Endothelial cell of umbilical vein (primary cell): ENCODE measurements around the gene ADD2. TPM values are rescaled to one million over a fixed set of nuclear protein-coding genes. Genes with fewer than 3 reads are reported as not detected.
"Not testable (repeated sequence)": the region's sequence is repeated elsewhere in the genome, so short reads cannot be mapped to it uniquely, and the experiment has no call there.

Experiments
- BruUV-seq: library from RNA; stranded (reverse); fragments of 400-500 nt; replicated peaks from 2 replicates; lab custom pipeline; 2021; lab: Mats Ljungman, UMichigan
- CTCF ChIA-PET: fragments of 300-600, 350-600 bp; sonication (Branson Sonifier 250); formaldehyde crosslinking; loops from one replicate; lab custom pipeline; 2021; ENCODE audit warnings: antibody characterized with exemption, inconsistent platforms; lab: Charles Lee
- POLR2A ChIA-PET: fragments of 300-600, 350-600 bp; sonication (Branson Sonifier 250); formaldehyde crosslinking; loops from one replicate; lab custom pipeline; 2021; ENCODE audit warnings: antibody characterized with exemption, inconsistent platforms; lab: Charles Lee
- DNase-seq: peaks from one replicate; pipeline ENCODE4 v3.0.0-alpha.2; 2011; ENCODE audit warnings: low read depth, low spot score
- FAIRE-seq: peaks from 2 replicates; lab custom pipeline; 2011; peaks lifted over from hg19 to GRCh38; lab: Jason Lieb, UNC
- H2AFZ ChIP-seq: 2 replicates; pipeline ENCODE4 v1.6.0; 2012; ENCODE audit warnings: low read depth, low read length, control low read depth, inconsistent platforms
- H3K27ac ChIP-seq: 2 replicates; pipeline ENCODE4 v1.5.1; 2011; ENCODE audit warnings: low read depth, mild to moderate bottlenecking, control low read depth, low read length, moderate library complexity; ENCODE audit not compliant: insufficient read depth
- H3K27me3 ChIP-seq, 2 experiments: 2 replicates each; pipeline versions ENCODE4 v1.6.0 to v1.6.1; 2011; ENCODE audit warnings: low read length in 2 of 2, mixed read lengths in 1 of 2; ENCODE audit not compliant: control insufficient read depth in 2 of 2, insufficient read depth in 2 of 2
- H3K36me3 ChIP-seq, 2 experiments: 2 replicates in 1 of 2; 3 replicates in 1 of 2; pipeline ENCODE4 v1.5.1; 2011; ENCODE audit warnings: low read length in 2 of 2, mild to moderate bottlenecking in 1 of 2, moderate library complexity in 1 of 2; ENCODE audit not compliant: control insufficient read depth in 2 of 2, insufficient read depth in 2 of 2; ENCODE audit errors: extremely low read depth in 1 of 2
- H3K4me1 ChIP-seq: 3 replicates; pipeline ENCODE4 v1.5.1; 2011; ENCODE audit warnings: mild to moderate bottlenecking, low read length; ENCODE audit not compliant: control insufficient read depth, insufficient read depth; ENCODE audit errors: extremely low read depth
- H3K4me2 ChIP-seq: 2 replicates; pipeline ENCODE4 v1.6.1; 2011; ENCODE audit warnings: low read length, control low read depth, mixed read lengths; ENCODE audit not compliant: insufficient read depth
- H3K4me3 ChIP-seq, 3 experiments: fragments of 200-600 bp in 1 of 3; sonication (generic), shearing (Covaris generic) in 1 of 3; replicated peaks in 1 of 3; 2 replicates each; pipeline ENCODE4 v1.5.1; 2011 to 2016; ENCODE audit warnings: control low read depth in 3 of 3, low read length in 3 of 3, mild to moderate bottlenecking in 2 of 3, inconsistent platforms in 1 of 3, low read depth in 1 of 3, moderate library complexity in 1 of 3; ENCODE audit not compliant: insufficient read depth in 1 of 3
- H3K79me2 ChIP-seq: 2 replicates; pipeline ENCODE4 v1.6.0; 2012; ENCODE audit warnings: low read length, inconsistent platforms; ENCODE audit not compliant: control insufficient read depth, insufficient read depth
- H3K9ac ChIP-seq: replicated peaks from 2 replicates; pipeline ENCODE3; 2011; ENCODE audit warnings: low read length, control low read depth; ENCODE audit not compliant: insufficient read depth; ENCODE audit errors: extremely low read depth
- H3K9me1 ChIP-seq: replicated peaks from 3 replicates; pipeline ENCODE4 v1.6.0; 2011; ENCODE audit warnings: mild to moderate bottlenecking, low read length; ENCODE audit not compliant: control insufficient read depth, insufficient read depth; ENCODE audit errors: extremely low read depth
- H3K9me3 ChIP-seq: replicated peaks from 2 replicates; pipeline ENCODE4 v1.5.1; 2012; ENCODE audit warnings: low read length, inconsistent platforms; ENCODE audit not compliant: control insufficient read depth, insufficient read depth
- H4K20me1 ChIP-seq: replicated peaks from 2 replicates; pipeline ENCODE3; 2011; ENCODE audit warnings: mild to moderate bottlenecking, low read length; ENCODE audit not compliant: control insufficient read depth, insufficient read depth; ENCODE audit errors: extremely low read depth
- EZH2 ChIP-seq: IDR thresholded peaks from 2 replicates; pipeline ENCODE4 v1.6.1; 2012; ENCODE audit warnings: borderline replicate concordance, low read depth, mild to moderate bottlenecking, moderate library complexity, low read length, inconsistent platforms; ENCODE audit not compliant: severe bottlenecking
- FOS ChIP-seq: IDR thresholded peaks from 2 replicates; pipeline ENCODE4 v1.6.1; 2011; ENCODE audit warnings: mild to moderate bottlenecking, low read length, moderate library complexity, borderline replicate concordance; ENCODE audit not compliant: insufficient read depth
- GATA2 ChIP-seq: IDR thresholded peaks from 2 replicates; pipeline ENCODE4 v1.7.0; 2011; ENCODE audit warnings: low read depth, mild to moderate bottlenecking, moderate library complexity, mixed read lengths, low read length; ENCODE audit not compliant: insufficient read length, insufficient read depth
- JUN ChIP-seq: IDR thresholded peaks from 2 replicates; pipeline ENCODE4 v1.6.1; 2011; ENCODE audit warnings: borderline replicate concordance, low read depth; ENCODE audit not compliant: insufficient read length, insufficient read depth
- MYC ChIP-seq: IDR thresholded peaks from one replicate; pipeline ENCODE4 v1.6.1; 2011; ENCODE audit warnings: mild to moderate bottlenecking, low read depth, low read length
- POLR2A ChIP-seq: IDR thresholded peaks from 2 replicates; pipeline ENCODE4 v1.6.1; 2012; ENCODE audit warnings: low read depth, mild to moderate bottlenecking, control low read depth, low read length
- POLR2AphosphoS5 ChIP-seq: IDR thresholded peaks from 2 replicates; pipeline ENCODE4 v1.6.1; 2012; ENCODE audit warnings: low read depth, mild to moderate bottlenecking, control low read depth, low read length, moderate library complexity; ENCODE audit not compliant: insufficient read depth
- dilution Hi-C: fragments of 300-500 bp; cut with MboI; formaldehyde crosslinking; loops from one replicate; pipeline ENCODE4 v1.15.0; 2019; ENCODE audit warnings: low sequenced_read_pairs; ENCODE audit not compliant: extremely low pct_ligation_motif_present
- intact Hi-C: fragments of 100-400 bp; cut with micrococcal nuclease; formaldehyde crosslinking; loops from one replicate; pipeline ENCODE4 v1.10.0; 2022
- polyA plus RNA-seq, 4 experiments: library from polyadenylated mRNA; depleted of rRNA in 3 of 4; stranded (reverse) in 3 of 4; unstranded in 1 of 4; fragments of >200 nt; gene quantifications; 2 replicates each; pipeline versions ENCODE4 v1.2.1 to v1.2.3, GENCODE V29; 2011 to 2012; ENCODE audit warnings: missing spikeins in 1 of 4
- total RNA-seq: library from RNA; stranded (reverse); gene quantifications from 2 replicates; pipeline ENCODE4 v1.2.3, GENCODE V29; 2021
- TF ChIP-seq, protein P1 (sequence below), 2 donors: IDR thresholded peaks; 1 replicate in 1 of 2; 2 replicates in 1 of 2; pipeline ENCODE4 v1.5.1; 2011; ENCODE audit warnings: low read length in 2 of 2, mild to moderate bottlenecking in 2 of 2, moderate library complexity in 2 of 2, control low read depth in 1 of 2, inconsistent platforms in 1 of 2, low read depth in 1 of 2; ENCODE audit not compliant: insufficient read depth in 1 of 2; ENCODE audit errors: extremely low read depth in 1 of 2
- TF ChIP-seq, protein P2 (sequence below): IDR thresholded peaks from 2 replicates; pipeline ENCODE4 v1.6.1; 2011; ENCODE audit not compliant: insufficient read depth, insufficient read length

ADD2 gene
- total and polyA plus RNA-seq, 2 donors (not counting 3 experiments of a cell fraction or from before 2014, with no cell fraction given): 0.17 TPM; not detected in 1

DNA sequence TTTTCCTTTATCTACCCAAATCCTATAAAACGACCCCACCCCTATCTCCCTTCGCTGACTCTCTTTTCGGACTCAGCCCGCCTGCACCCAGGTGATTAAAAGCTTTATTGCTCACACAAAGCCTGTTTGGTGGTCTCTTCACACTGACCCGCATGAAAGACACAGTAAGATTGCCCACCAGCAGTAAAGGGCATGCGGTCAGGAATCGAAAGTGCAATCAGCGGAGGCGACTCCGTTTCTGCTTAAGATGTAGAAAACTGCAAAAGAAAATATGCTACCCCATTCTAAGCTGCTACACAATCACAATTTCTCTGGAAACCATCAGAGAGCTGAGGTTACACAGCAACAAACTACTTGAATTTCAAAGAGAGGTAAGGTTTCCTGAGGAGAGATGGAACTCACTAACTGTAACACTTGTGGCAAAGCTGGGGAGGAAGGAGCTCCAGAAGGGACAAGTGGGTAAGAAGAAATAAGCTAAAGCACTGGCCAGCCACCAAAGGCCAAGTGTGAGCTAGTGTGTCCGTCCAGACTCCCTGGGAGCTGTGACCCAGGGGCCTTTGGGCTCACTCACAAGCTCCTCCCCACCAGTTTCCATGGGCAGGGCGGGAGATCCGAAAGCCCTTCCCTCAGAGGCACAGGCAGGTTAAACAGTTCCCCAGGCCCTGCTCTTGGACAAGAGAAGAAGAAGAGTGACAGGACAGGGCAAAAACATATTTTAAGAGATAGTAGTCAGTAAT is 141.6 kb downstream of the ADD2 start:
- dilution Hi-C loops (no loop called here), intact Hi-C loops (no loop called here)
- Histone ChIP-seq H2AFZ (no peak overlapping the region), H4K20me1 (no peaks in the 10 kb centered on the region), H3K36me3 (no peaks in the 10 kb centered on the region), H3K9me1 (no peaks in the 10 kb centered on the region), H3K4me3 (no peak overlapping the region), H3K4me1 (no peaks in the 10 kb centered on the region), H3K4me2 (no peak overlapping the region), H3K27ac (no peak overlapping the region), H3K9ac (no peak overlapping the region), H3K27me3 (peaks cover 10 to 17% of the 10 kb centered on the region in 2 experiments), H3K79me2 (no peaks in the 10 kb centered on the region), H3K9me3 (no peaks in the 10 kb centered on the region)
- TF ChIP-seq, protein P1, sequence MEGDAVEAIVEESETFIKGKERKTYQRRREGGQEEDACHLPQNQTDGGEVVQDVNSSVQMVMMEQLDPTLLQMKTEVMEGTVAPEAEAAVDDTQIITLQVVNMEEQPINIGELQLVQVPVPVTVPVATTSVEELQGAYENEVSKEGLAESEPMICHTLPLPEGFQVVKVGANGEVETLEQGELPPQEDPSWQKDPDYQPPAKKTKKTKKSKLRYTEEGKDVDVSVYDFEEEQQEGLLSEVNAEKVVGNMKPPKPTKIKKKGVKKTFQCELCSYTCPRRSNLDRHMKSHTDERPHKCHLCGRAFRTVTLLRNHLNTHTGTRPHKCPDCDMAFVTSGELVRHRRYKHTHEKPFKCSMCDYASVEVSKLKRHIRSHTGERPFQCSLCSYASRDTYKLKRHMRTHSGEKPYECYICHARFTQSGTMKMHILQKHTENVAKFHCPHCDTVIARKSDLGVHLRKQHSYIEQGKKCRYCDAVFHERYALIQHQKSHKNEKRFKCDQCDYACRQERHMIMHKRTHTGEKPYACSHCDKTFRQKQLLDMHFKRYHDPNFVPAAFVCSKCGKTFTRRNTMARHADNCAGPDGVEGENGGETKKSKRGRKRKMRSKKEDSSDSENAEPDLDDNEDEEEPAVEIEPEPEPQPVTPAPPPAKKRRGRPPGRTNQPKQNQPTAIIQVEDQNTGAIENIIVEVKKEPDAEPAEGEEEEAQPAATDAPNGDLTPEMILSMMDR (IDR thresholded peaks at IDR 0.05; ENCODE audit: extremely low read depth in 1 of 2, insufficient read depth in 1 of 2, low read depth in 1 of 2, low read length in 2 of 2): no peak
- TF ChIP-seq JUN (no peak), FOS (no peak), GATA2 (no peak), EZH2 (no peak), MYC (no peak), POLR2A (no peak), POLR2AphosphoS5 (no peak)
- TF ChIP-seq, protein P2, sequence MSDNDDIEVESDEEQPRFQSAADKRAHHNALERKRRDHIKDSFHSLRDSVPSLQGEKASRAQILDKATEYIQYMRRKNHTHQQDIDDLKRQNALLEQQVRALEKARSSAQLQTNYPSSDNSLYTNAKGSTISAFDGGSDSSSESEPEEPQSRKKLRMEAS: no peak
- no peak for FAIRE-seq
- ChIA-PET CTCF (interaction anchor here (1.0 to 5.2 kb wide), 4 partner anchors 8 to 325 kb away, joined by 3 to 39 read pairs (median 4); partner anchors contain the start of gene FAM136A), POLR2A (interaction anchor here (0.7 kb wide), 1 partner anchor 712 kb away, joined by 3 read pairs; no protein-coding TSS in a partner anchor)
- no peak for DNase-seq
- no TSS peak for BruUV-seq

DNA sequence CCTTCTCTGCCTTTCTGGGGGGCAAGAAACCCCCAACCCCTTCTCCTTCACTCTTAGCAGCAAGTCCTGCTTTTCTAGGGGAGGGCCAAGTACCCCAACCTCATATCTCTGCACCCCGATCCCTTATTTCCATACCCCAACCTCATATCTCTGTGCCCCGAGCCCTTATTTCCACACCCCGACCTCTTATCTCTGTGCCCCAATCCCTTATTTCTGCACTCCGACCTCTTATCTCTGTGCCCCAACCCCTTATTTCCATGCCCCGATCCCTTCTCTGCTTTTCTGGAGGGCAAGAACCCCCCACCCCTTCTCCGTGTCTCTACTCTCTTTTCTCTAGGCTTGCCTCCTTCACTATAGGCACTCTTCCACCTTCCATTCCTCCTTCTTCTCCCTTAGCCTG is 146.5 kb downstream of the ADD2 start:
- H3K4me3 ChIP-seq, H4K20me1 ChIP-seq, DNase-seq, H3K4me2 ChIP-seq, H3K27me3 ChIP-seq, H3K9ac ChIP-seq, intact Hi-C loops, POLR2A ChIA-PET, H3K36me3 ChIP-seq, H3K79me2 ChIP-seq, H3K9me3 ChIP-seq, H2AFZ ChIP-seq, FAIRE-seq, dilution Hi-C loops, H3K27ac ChIP-seq, H3K4me1 ChIP-seq, H3K9me1 ChIP-seq, BruUV-seq, CTCF ChIA-PET: not testable (repeated sequence)
